Left colon (tissue), 2 donors: ENCODE data around the gene ABI3. TPM values are rescaled to one million over a fixed set of nuclear protein-coding genes. Genes with fewer than 3 reads are reported as not detected.

ENCODE experiments used
- ATAC-seq: fragments of 200-7000 bp; cut with Tn5 transposase; one replicate; pipeline ENCODE4 v1.9.1; 2020; ENCODE audit warnings: mild to moderate bottlenecking, moderate library complexity
- DNase-seq, 2 donors: peaks; one replicate each; pipeline ENCODE4 v3.0.0-alpha.2; 2020
- intact Hi-C, 2 donors: fragments of 100-400 bp; cut with DNase I in 1 of 2; cut with micrococcal nuclease in 1 of 2; formaldehyde crosslinking; loops; one replicate each; pipeline versions ENCODE4 v1.11.2 to v1.14.0; 2022; cut with DNase I, micrococcal nuclease
- total RNA-seq, 2 donors: library from RNA; stranded (reverse); fragmentation: NEBNext Ultra II Directional; extraction: Animal tissue kit (Norgen Biotek cat#: 25700); gene quantifications; one replicate each; pipeline ENCODE4 v1.2.1, GENCODE V29; 2021
- donor health status: DM: no; HTN: no; CAD: no.
- donor health status: DM: yes; HTN: yes; CAD: no.

ABI3 gene
- total RNA-seq, 2 donors from 2014 or later = 3.4 to 7.6 TPM

GRCh38 chr17:49223168-49223516 is 12.6 kb downstream of the ABI3 start:
- DNase-seq (no peak), ATAC-seq (no peak)
- intact Hi-C loops = no loop called here

DNA sequence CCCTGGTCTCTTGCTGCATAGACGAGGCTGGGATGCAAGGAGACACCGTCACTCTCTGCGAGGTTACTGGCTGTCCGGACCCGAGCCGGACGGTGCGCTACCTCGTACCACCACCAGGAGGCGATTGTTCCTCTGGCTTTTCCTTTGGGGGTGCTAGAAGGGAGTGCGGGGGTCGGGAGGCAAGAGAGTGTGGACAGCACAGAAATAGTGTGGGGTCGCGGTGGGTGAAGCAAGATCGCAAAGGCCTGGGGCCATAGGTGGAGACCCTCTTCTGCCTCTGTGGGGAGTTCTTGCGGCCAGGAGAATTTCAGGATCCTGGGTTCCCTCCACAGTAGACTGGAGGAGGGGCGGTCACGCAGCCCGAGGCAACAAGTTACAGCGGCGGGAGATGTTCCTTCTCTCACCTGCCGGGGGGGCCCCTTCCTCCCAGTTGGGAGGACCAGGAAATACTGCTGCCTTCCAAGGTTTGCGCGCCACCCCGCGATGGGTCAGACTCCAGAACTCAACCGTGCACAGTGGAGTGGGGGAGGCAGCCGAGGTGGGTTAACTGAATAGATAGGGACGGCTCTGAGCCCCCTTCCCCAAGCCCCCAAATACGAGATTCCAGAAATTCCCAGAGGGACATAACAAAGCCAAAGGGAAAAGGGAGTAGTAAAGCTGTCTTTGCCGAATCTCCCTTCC is 13.2 kb downstream of the ABI3 start:
- intact Hi-C loops = no loop called here
- peak; percentile 64 to 78 for DNase-seq
- peak; percentile 46 for ATAC-seq

DNA sequence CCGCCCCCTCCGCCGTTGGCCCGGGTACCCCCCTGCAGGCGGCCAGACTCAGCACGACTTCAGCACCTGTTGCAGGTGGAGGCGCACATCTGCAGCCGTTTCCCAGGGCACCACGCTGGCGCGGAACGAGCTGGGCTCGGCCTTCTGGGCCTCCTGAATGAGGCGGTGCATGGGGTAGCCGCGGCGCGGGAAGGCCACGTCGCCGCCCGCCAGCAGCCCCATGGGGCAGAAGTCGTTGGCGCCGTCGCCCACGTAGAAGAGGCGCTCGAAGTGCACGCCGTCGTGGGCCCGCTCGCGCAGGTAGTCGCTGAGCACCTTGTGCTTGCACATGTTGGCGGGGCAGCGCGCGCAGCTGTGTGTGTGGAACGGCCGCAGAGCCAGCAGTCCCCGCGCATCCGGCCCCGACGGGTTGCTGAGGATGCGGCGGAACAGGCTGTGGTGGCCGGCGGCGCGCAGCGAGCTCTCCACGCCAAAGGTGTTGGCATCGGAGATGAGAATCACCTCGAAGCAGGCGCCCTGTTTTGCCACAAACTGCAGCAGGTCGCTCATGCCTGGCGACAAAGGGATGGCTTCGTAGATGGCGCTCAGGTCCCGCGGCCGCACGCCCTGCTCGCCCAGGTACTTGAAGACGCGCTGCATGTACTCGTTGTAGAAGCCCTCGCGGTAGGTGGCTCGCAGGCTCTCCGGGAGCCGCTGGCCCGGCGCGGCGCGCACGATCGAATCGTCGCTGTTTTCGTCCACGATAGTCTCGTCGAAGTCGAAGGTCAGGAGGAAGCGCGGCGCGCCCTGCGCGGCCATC is 13.9 kb downstream of the ABI3 start:
- DNase-seq (peak in 1 of 2 donors; percentile 60), ATAC-seq (peak; percentile 35)
- intact Hi-C loops = no loop called here

DNA sequence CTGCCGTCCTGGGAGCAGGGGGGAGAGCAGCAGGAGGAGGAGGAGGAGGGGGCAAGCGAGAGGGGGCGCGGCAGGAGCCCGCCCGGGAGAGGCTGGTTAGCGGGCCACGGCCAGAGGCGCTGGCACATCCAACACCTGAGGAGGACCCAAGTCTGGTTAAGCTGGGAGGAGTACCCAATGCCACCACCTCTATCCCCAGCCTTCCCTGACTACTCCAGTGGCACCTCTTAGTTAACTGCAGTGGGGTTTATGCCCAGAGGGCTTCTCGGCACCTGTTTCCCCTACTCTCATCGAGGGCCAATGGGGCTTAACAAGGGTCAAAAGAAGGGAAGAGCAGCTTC is 14.5 kb downstream of the ABI3 start:
- DNase-seq = no peak
- intact Hi-C loops = no loop called here
- ATAC-seq = no peak

DNA sequence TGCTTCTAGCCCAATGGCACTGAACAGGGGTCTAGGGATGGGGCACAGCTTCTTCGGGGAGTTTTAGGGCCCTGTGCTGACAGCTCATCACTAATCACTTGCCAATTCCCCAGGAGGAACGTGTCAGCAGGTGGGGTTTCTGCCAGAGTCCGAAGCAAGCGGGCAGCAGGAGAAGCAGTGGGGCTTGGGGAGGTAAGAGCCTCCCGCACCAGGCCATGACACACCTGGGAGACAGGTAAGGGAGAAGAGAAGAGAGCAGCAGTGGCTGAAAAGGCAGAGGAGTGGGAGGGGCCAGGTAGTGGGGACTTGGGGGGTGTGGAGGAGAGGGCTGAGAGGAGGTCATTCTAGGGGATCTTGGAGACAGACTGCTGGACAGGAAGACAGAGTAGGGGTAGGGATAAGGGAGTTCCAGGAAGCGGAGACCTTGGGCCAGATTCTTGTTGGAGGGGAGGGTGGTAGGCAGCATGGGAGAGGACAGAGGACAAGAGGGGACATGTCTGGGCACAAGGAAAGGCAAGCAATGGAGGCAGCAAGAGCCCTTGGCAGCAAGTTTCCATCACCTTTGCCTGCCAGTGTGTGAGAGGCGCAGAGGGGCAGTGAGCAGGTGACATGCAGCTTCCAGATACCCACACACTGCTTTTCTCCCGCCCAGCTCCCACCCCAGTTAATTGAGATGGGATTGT is 15.2 kb downstream of the ABI3 start:
- DNase-seq (no peak), ATAC-seq (no peak)
- intact Hi-C loops = no loop called here

DNA sequence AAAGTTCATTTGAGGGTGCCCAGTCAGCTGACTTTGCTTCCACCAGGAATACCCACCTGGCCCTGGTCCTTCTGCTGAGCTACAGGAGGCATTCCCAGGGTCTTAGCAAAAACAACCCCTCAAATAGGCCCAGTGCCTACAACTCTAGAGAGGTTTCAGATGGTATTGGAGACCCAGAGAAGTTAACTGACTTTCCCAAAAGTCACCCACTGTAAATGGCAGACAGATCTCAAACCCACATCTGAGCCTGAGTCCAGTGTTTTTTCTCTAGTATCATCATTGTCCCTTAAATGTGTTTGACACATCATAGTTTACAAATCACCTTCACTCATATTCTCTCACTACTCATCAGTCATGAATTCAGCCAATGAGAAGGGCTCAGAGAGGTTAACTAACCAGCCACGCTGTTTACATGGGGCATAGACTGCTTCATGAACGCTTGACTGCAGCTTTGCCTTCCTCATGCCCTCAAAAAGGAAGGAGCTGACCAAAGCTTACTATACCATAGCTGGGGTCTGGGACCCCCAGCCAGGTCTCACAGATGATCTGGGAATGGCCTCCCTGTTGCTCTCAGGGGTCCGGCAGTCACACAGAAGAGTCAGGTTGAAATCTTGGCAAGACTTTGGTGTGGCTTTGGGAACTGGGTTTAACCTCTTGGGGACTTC is 16.4 kb downstream of the ABI3 start:
- intact Hi-C loops = no loop called here
- no peak for ATAC-seq

DNA sequence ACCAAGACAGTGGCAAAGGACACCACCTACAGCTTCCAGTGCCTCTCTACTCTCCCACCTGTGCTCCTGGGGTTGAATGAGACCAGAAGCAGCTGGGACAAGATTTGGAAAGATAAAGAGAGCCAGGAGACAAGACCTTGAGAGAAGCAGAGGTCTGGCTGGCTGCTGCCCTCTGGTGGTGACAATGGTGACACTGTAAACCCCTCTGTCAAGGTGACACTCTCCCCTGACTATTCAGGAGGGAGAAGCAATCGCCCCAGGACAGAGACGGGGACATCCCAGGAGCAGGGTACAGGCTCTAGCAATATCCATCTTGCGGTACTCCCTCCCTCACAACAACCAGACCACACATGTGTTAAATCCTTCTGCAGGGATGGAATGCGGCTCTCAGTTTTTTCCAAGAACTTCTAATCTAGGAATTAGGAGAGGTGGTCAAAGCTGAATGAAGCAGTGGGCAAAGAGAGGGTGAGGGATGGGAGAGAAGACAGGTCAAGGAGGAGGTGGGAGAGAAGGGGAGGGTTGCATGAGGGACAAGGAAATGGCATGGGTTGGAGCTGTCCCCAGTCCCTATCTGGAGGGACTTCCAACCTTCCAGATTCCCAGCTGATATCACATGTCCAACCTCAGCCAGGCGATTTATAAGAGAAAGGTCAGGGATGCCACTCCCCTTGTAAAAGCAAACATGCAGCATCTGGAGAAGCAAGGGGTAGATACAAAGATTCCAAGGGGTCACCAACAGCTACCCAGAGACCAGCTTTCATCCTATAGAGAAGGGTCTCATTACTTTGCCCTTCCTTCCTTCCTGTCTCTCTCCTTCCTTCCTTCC is 17.1 kb downstream of the ABI3 start:
- peak; percentile 58 to 89 for DNase-seq
- intact Hi-C loops = no loop called here
- ATAC-seq = peak; percentile 58

More for the DNA sequence above, 16.4 kb downstream of the ABI3 start:
- DNase-seq = no peak

DNA sequence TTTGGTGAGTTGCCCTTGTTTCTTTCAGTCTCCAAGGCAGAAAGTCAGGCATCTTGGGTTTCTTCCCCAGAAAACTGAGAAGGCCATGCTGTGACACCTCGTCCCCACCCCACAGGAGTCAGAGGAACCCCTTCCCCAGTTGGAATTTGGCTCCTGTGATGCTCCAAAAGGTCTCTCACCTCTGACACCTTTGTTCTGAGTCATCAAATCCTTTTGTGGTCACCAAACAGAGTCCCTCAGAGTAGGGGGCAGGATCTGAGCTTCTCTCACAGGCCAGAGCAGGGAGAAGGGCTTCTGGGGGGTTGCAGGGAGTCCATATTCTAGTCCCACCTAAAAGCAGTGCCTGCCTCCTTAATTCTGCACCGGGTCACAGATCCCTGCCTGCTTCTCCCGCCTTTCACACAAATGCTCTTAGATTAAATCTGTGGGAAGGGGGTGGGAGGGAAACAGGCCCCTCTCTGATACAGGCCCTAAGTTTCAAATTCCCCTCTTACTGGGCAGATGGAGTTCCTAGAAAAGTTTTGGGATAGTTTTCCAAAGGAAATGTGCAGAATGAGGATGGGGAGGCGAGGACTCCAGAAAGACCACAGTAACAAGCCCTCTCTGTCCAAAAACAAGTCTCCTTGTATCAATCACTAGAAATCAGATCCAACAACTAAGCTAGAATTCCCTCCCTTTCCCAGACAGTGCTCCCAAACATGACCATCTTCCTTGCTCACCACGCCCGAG is 18.7 kb downstream of the ABI3 start:
- no peak for ATAC-seq
- DNase-seq = no peak
- intact Hi-C loops = no loop called here

GRCh38 chr17:49229805-49230600 is 19.5 kb downstream of the ABI3 start:
- no peak for DNase-seq
- intact Hi-C loops = no loop called here
- ATAC-seq = no peak

DNA sequence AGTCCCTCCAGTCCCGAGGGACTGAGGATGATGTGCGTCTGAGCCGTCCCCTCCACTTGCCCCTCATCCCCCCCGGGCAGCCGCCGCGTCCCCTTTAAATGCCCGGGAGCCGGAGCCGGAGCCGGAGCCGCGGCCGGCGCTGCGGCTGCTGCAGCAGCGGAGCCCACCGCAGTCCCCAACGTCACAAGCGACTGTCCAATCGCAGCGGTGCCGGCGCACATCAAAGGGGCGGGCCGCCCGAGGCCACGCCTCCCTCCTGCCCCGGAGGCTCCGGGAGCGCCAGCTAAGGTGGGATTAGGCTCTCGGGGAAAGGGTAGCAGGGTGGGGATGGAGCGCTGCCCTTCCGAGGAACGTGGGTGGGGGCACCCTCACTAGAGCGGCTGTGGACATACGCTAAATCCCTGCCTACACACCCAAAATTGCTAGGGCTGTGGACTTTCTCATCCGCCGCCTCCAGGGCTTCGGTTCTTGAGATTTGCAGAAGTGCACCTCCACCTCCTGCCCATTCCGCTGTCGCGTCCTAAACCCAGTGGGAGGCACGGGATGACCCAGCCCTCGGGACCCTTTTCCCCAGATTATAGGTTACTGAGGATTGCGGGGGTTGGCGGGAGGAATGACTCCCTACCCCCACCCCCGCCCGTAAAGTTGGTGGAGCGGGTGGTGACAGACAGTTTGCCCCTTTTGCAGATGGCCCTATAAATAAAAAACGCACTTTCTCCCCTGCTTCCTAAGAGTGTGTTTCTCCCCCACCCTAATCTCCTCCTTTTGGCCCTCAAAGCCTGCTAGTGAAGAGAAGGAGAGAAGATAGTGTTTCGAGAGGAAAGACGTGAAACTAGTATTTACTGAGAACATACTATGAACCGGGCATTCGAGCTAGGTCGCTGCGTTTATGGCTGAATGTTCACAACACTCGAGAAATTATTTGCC is 20.4 kb downstream of the ABI3 start, which contains the start of gene PHOSPHO1:
PHOSPHO1 (minus strand) TSS at position 152 of the 927 bp plus-strand sequence. CDS start 4,096 bp downstream, outside the sequence.
- DNase-seq = peak; percentile 78 to 89
- intact Hi-C loops = no loop called here
- ATAC-seq = peak; percentile 82

- ATAC-seq = no peak
- intact Hi-C loops = no loop called here
- no peak for DNase-seq
Measured at GRCh38 chr17:49231563-49231894, 21.0 kb downstream of the ABI3 start.

- ATAC-seq = peak; percentile 79
- no peak for DNase-seq
- intact Hi-C loops = no loop called here
Measured at GRCh38 chr17:49234509-49235080, 24.1 kb downstream of the ABI3 start.

GRCh38 chr17:49235896-49236295 is 25.4 kb downstream of the ABI3 start:
- DNase-seq (no peak), ATAC-seq (no peak)
- intact Hi-C loops = no loop called here

DNA sequence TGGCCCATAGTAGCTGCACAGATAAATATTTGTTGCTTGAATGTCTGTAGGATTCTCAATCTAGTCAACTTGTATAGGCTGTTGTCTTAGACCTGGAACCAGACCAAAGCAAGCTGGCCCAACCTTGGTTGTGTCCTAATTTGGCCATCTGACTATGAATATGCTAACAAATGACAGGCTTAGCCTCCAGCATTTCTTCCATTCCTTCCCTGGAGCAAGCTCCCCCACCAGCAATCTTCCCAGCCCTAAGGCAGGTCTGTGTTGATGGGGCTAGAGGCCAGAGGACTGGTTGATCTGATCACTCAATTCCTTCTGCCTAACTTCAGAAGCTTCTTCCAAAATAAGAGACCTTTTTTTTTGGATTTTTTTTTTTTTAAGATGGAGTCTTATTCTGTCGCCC is 29.5 kb downstream of the ABI3 start:
- ATAC-seq (no peak), DNase-seq (no peak)
- intact Hi-C loops = no loop called here

GRCh38 chr17:49240619-49241018 is 30.1 kb downstream of the ABI3 start:
- intact Hi-C loops = no loop called here
- no peak for ATAC-seq
- DNase-seq = no peak

GRCh38 chr17:49241040-49241439 is 30.5 kb downstream of the ABI3 start:
- no peak for DNase-seq
- intact Hi-C loops = no loop called here
- no peak for ATAC-seq
